Neuronal stem cell (in vitro differentiated cells): ENCODE data around the gene CPLANE1.

Source experiments
- DNase-seq: peaks from one replicate; pipeline ENCODE4 v3.0.0-alpha.2; 2013; ENCODE audit warnings: low spot score
- H2AFZ ChIP-seq: one replicate; pipeline ENCODE4 v1.6.1; 2013; ENCODE audit warnings: mild to moderate bottlenecking, low read length, inconsistent platforms
- H2AK5ac ChIP-seq: 2 replicates; pipeline ENCODE4 v1.6.1; 2013; ENCODE audit warnings: low read depth, mild to moderate bottlenecking, inconsistent platforms, low read length, moderate library complexity, mixed read lengths
- H2BK120ac ChIP-seq: 2 replicates; pipeline ENCODE4 v1.6.1; 2013; ENCODE audit warnings: low read depth, mild to moderate bottlenecking, inconsistent platforms, low read length, moderate library complexity, mixed read lengths
- H2BK12ac ChIP-seq: one replicate; pipeline ENCODE4 v1.6.1; 2013; ENCODE audit warnings: low read length, inconsistent platforms
- H2BK15ac ChIP-seq: 2 replicates; pipeline ENCODE4 v1.6.1; 2013; ENCODE audit warnings: mild to moderate bottlenecking, low read length, inconsistent platforms, mixed read lengths
- H2BK5ac ChIP-seq: one replicate; pipeline ENCODE4 v1.6.1; 2013; ENCODE audit warnings: inconsistent platforms, mild to moderate bottlenecking, low read length, moderate library complexity
- H3K14ac ChIP-seq: one replicate; pipeline ENCODE4 v1.6.1; 2013; ENCODE audit warnings: low read length, inconsistent platforms
- H3K18ac ChIP-seq: 2 replicates; pipeline ENCODE4 v1.6.1; 2013; ENCODE audit warnings: low read length, inconsistent platforms
- H3K23ac ChIP-seq: 2 replicates; pipeline ENCODE4 v1.6.1; 2013; ENCODE audit warnings: low read depth, mild to moderate bottlenecking, mixed read lengths, low read length, inconsistent platforms; ENCODE audit not compliant: poor library complexity
- H3K27ac ChIP-seq: replicated peaks from 3 replicates; pipeline ENCODE4 v1.5.1; 2013; ENCODE audit warnings: low read length, inconsistent platforms
- H3K27me3 ChIP-seq, 3 experiments: 2 replicates each; pipeline ENCODE4 v1.6.1; 2013; ENCODE audit warnings: low read length in 3 of 3, mild to moderate bottlenecking in 2 of 3, inconsistent platforms in 1 of 3, low read depth in 1 of 3, mixed read lengths in 1 of 3, moderate library complexity in 1 of 3; ENCODE audit not compliant: control insufficient read depth in 3 of 3, insufficient read depth in 3 of 3
- H3K36me3 ChIP-seq, 2 donors: replicated peaks in 1 of 2; 2 replicates each; pipeline ENCODE4 v1.6.1; 2013; ENCODE audit warnings: low read length in 2 of 2; ENCODE audit not compliant: control insufficient read depth in 2 of 2, insufficient read depth in 2 of 2
- H3K4ac ChIP-seq: 2 replicates; pipeline ENCODE4 v1.6.1; 2013; ENCODE audit warnings: inconsistent platforms, mild to moderate bottlenecking, low read length, moderate library complexity
- H3K4me1 ChIP-seq, 2 donors: 1 replicate in 1 of 2; 2 replicates in 1 of 2; pipeline ENCODE4 v1.6.1; 2013; ENCODE audit warnings: low read length in 2 of 2, low read depth in 1 of 2; ENCODE audit not compliant: control insufficient read depth in 2 of 2, insufficient read depth in 1 of 2
- H3K4me2 ChIP-seq: one replicate; pipeline ENCODE4 v1.6.1; 2013; ENCODE audit warnings: mild to moderate bottlenecking, low read length, inconsistent platforms; ENCODE audit not compliant: insufficient read depth, poor library complexity, severe bottlenecking
- H3K4me3 ChIP-seq, 2 donors: 2 replicates each; pipeline ENCODE4 v1.5.1; 2013; ENCODE audit warnings: low read length in 2 of 2, mild to moderate bottlenecking in 2 of 2, inconsistent platforms in 1 of 2, moderate library complexity in 1 of 2
- H3K79me1 ChIP-seq: one replicate; pipeline ENCODE4 v1.6.1; 2013; ENCODE audit warnings: low read depth, mild to moderate bottlenecking, inconsistent platforms, low read length, moderate library complexity
- H3K9ac ChIP-seq: one replicate; pipeline ENCODE4 v1.6.1; 2013; ENCODE audit warnings: mild to moderate bottlenecking, low read depth, low read length, inconsistent platforms; ENCODE audit not compliant: poor library complexity
- H3K9me3 ChIP-seq, 2 donors: replicated peaks in 1 of 2; 2 replicates each; pipeline versions ENCODE3 to v1.6.1; 2013; ENCODE audit warnings: low read length in 2 of 2, mild to moderate bottlenecking in 2 of 2, inconsistent platforms in 1 of 2, low read depth in 1 of 2, mixed read lengths in 1 of 2, moderate library complexity in 1 of 2; ENCODE audit not compliant: control insufficient read depth in 2 of 2, insufficient read depth in 1 of 2
- H4K8ac ChIP-seq: one replicate; pipeline ENCODE4 v1.6.1; 2013; ENCODE audit warnings: low read depth, mild to moderate bottlenecking, inconsistent platforms, low read length, moderate library complexity
- H4K91ac ChIP-seq: one replicate; pipeline ENCODE4 v1.6.1; 2013; ENCODE audit warnings: low read length, low read depth, mild to moderate bottlenecking, inconsistent platforms; ENCODE audit not compliant: poor library complexity
- WGBS, 2 donors: extraction: QIAGEN DNeasy Blood & Tissue Kit; methylation state at CpG; one replicate each; pipeline ENCODE4 v1.1.7; 2013; ENCODE audit warnings: missing lambda C conversion rate in 2 of 2, mixed read lengths in 1 of 2; ENCODE audit not compliant: insufficient read length in 2 of 2, insufficient replicate concordance in 1 of 2; ENCODE audit errors: extremely low coverage in 2 of 2; 5-methylcytosine and 5-hydroxymethylcytosine counted together

Gene CPLANE1

DNA sequence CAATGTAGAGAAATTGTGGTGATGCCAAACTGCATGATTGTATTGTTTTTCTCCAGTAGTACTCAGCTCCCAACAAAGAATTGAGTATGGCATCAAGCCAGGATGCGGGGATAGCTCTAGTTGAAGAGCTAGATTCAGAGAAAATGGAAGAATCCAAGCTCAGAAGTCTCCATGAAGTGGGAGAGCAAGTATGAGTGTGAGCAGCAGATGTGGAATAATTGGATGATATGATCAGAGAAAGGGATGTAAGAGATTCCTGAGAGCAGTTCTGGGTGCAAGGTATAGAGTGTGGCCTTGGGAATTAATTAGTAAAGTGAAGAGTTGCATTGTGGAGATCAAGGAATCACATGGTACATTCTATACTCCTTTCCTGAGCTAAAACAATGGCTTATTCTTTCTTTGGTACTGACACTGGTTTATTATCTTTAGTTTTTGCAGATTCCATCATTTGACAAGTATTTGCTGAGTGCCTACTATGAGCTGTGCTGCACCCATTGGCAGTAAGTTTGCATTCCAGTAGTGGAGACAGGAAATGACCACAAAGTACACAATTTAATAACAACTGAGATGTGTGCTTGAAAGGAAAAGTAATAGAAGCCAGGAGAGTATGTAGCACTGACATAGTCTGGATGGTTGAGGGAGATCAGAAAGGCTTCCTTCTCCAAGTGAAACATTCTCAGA, 177.1 kb downstream of the CPLANE1 start:
- H4K8ac ChIP-seq: no peak overlapping the region
- H3K4me1 ChIP-seq: no peaks in the 10 kb centered on the region
- no peak overlapping the region for H3K18ac ChIP-seq
- H2BK120ac ChIP-seq: no peak overlapping the region
- no peaks in the 10 kb centered on the region for H3K79me1 ChIP-seq
- no peak overlapping the region for H2AFZ ChIP-seq
- no peaks in the 10 kb centered on the region for H3K9me3 ChIP-seq
- no peak overlapping the region for H3K4me2 ChIP-seq
- H3K23ac ChIP-seq: no peak overlapping the region
- no peaks in the 10 kb centered on the region for H3K36me3 ChIP-seq
- H2AK5ac ChIP-seq: no peak overlapping the region
- no peak for DNase-seq
- no peak overlapping the region for H2BK12ac ChIP-seq
- H2BK15ac ChIP-seq: no peak overlapping the region
- no peak overlapping the region for H3K4ac ChIP-seq
- WGBS, 2 donors: no CpG with 5 or more reads among the region's 1 CpG
- no peak overlapping the region for H3K9ac ChIP-seq
- no peak overlapping the region for H4K91ac ChIP-seq
- no peak overlapping the region for H3K14ac ChIP-seq
- no peak overlapping the region for H3K4me3 ChIP-seq
- H3K27me3 ChIP-seq: no peaks in the 10 kb centered on the region
- H2BK5ac ChIP-seq: no peak overlapping the region
- no peak overlapping the region for H3K27ac ChIP-seq

- H2AK5ac ChIP-seq: no peak overlapping the region
- no peaks in the 10 kb centered on the region for H3K79me1 ChIP-seq
- H3K9me3 ChIP-seq: no peaks in the 10 kb centered on the region
- H3K4me2 ChIP-seq: no peak overlapping the region
- WGBS, 2 donors: no CpG with 5 or more reads among the region's 1 CpG
- no peak overlapping the region for H2BK5ac ChIP-seq
- no peaks in the 10 kb centered on the region for H3K27me3 ChIP-seq
- no peak overlapping the region for H2BK12ac ChIP-seq
- H3K23ac ChIP-seq: no peak overlapping the region
- H3K4me3 ChIP-seq: no peak overlapping the region
- no peak overlapping the region for H4K8ac ChIP-seq
- H2BK120ac ChIP-seq: no peak overlapping the region
- H3K4me1 ChIP-seq: no peaks in the 10 kb centered on the region
- H3K14ac ChIP-seq: no peak overlapping the region
- no peak overlapping the region for H4K91ac ChIP-seq
- no peak overlapping the region for H2AFZ ChIP-seq
- no peak overlapping the region for H3K27ac ChIP-seq
- H2BK15ac ChIP-seq: no peak overlapping the region
- H3K36me3 ChIP-seq: peaks cover 0 to 4% of the 10 kb centered on the region in 2 donors
- no peak overlapping the region for H3K18ac ChIP-seq
- no peak overlapping the region for H3K9ac ChIP-seq
- no peak overlapping the region for H3K4ac ChIP-seq
- DNase-seq: no peak
These were observed 177.7 kb downstream of the CPLANE1 start for GRCh38 chr5:37071487-37071886.

GRCh38 chr5:37064442-37064841, 184.7 kb downstream of the CPLANE1 start:
- WGBS, 2 donors: no CpG with 5 or more reads among the region's 9 CpGs
- Histone ChIP-seq H3K27ac (no peak overlapping the region), H2AK5ac (no peak overlapping the region), H2BK12ac (no peak overlapping the region), H3K23ac (no peak overlapping the region), H2BK5ac (no peak overlapping the region), H3K27me3 (no peaks in the 10 kb centered on the region), H3K14ac (no peak overlapping the region), H3K79me1 (no peaks in the 10 kb centered on the region), H2BK120ac (no peak overlapping the region), H3K36me3 (peaks cover 9 to 73% of the 10 kb centered on the region in 2 donors), H3K4ac (no peak overlapping the region), H3K18ac (no peak overlapping the region), H4K91ac (no peak overlapping the region), H3K9me3 (no peaks in the 10 kb centered on the region), H2AFZ (no peak overlapping the region), H4K8ac (no peak overlapping the region), H3K9ac (no peak overlapping the region), H2BK15ac (no peak overlapping the region), H3K4me1 (no peaks in the 10 kb centered on the region), H3K4me2 (no peak overlapping the region), H3K4me3 (no peak overlapping the region)
- no peak for DNase-seq

GRCh38 chr5:37063739-37064138, 185.4 kb downstream of the CPLANE1 start:
- Histone ChIP-seq H3K18ac (no peak overlapping the region), H2BK12ac (no peak overlapping the region), H3K4ac (no peak overlapping the region), H3K79me1 (no peaks in the 10 kb centered on the region), H3K27me3 (no peaks in the 10 kb centered on the region), H2AFZ (no peak overlapping the region), H2BK5ac (no peak overlapping the region), H2BK120ac (no peak overlapping the region), H3K4me2 (no peak overlapping the region), H3K4me1 (no peaks in the 10 kb centered on the region), H3K27ac (no peak overlapping the region), H3K9ac (no peak overlapping the region), H3K9me3 (no peaks in the 10 kb centered on the region), H2BK15ac (no peak overlapping the region), H4K8ac (no peak overlapping the region), H3K14ac (no peak overlapping the region), H3K36me3 (peaks cover 9 to 80% of the 10 kb centered on the region in 2 donors), H4K91ac (no peak overlapping the region), H2AK5ac (no peak overlapping the region), H3K4me3 (no peak overlapping the region), H3K23ac (no peak overlapping the region)
- WGBS, 2 donors: no CpG with 5 or more reads among the region's 7 CpGs
- no peak for DNase-seq
